Measurements from ENCODE around the gene HBG2.
"Not testable (repeated sequence)": the region's sequence is repeated elsewhere in the genome, so short reads cannot be mapped to it uniquely, and the experiment has no call there.

Gene HBG2

DNA sequence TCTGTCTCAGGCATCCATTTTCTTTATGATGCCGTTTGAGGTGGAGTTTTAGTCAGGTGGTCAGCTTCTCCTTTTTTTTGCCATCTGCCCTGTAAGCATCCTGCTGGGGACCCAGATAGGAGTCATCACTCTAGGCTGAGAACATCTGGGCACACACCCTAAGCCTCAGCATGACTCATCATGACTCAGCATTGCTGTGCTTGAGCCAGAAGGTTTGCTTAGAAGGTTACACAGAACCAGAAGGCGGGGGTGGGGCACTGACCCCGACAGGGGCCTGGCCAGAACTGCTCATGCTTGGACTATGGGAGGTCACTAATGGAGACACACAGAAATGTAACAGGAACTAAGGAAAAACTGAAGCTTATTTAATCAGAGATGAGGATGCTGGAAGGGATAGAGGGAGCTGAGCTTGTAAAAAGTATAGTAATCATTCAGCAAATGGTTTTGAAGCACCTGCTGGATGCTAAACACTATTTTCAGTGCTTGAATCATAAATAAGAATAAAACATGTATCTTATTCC lies 26.1 kb upstream of the HBG2 start:
- DNase-seq: peak; percentile 52 to 90

DNA sequence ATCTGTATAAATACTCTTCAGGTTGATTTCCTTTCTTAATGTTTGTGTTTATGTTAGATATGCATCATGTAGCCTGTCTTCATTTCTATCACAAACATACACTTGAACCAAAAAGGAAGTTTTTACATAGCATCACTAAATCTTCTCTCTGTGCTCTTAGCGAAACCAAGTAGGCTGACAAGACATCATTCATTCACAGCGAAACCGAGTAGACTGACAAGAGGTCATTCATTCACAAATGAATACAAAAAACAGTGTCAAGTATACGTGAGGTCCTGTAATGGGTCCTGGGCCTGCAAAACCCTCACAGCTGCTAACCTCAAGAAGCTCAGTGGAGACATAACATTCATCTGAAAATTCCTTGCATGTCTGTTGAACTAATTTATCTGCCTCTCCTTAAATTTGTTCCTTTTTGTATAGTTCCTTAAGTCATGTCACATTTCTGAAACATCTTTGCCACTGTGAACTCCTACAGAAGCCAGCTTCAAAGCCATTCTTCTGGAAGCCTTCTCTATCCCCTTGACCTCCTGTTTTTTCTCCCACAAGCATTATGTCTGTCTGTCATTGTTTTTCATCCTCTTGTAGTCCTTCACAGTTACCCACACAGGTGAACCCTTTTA lies 25.0 kb upstream of the HBG2 start:
- DNase-seq: no peak

DNA sequence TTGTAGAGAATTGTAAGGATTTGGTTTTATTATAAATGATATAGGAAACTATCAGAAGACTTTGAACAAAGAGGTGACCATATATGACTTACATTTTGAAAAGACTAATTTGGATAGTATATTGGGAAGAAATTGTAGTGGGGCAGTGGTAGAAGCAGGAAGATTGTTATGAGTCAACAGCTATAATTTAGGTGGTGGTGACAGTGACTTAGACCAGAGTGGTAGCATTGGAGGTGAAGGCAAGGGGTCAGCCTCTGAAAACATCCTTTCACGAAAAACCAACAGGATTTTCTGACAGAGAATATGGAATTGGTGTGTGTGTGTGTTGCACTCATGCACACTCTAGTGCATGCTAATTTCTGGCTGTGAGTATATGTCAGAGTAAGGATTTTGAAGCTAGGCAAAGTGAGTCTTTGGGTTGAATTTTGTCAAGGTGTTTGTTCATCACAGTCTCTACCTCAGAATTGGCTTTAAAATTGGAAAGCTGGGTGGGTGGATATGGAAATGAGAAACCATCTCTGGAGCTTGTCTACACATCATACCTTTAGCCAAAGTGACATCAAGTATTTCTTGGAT lies 23.3 kb upstream of the HBG2 start:
- no peak for DNase-seq

- DNase-seq: no peak
Measured at GRCh38 chr11:5276697-5277096, 22.1 kb upstream of the HBG2 start.

- DNase-seq: no peak
Measured at GRCh38 chr11:5275369-5276110, 21.0 kb upstream of the HBG2 start.

DNA sequence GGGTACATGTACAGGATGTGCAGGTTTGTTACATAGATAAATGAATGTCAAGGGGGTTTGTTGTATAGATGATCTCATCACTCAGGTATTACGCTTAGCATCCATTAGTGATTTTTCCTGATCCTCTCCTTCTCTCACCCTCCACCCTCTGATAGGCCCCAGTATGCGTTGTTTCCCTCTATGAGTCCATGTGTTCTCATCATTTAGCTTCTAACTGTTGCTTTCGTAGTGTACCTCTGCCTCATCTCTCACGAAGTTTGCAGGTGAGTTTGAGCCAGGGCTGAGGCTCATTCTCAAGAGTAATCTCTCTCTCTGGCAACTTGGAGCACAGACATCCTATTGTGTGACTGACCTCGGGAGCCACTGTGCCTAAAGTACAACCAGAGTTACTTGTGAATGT lies 19.8 kb upstream of the HBG2 start:
- DNase-seq: no peak

DNA sequence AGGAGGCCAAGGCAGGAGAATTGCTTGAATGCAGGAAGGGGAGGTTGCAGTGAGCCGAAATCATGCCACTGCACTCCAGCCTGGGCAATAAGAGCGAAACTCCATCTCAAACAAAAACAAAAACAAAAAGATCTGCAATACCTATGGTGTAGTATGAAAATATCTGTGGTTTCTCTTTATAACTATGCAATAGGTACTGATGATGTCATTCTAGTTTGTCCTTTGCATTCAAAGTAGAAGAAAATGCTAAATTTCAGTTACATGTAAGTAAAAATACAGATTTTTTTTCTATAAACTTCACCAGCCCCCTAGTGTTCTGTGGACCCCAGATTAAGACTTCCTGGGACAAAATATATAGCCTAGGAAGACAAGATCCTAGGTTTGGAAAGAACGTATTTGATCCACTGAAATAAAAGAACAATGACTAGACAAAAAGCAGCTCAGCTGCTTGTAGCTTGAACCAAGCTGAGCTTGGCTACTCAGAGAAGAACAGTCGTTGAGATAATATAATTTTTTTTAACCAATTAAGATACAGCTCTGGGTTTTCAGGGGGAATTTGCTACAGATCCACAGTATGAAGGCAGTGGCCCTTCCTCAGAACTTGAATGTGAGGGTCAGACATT lies 17.9 kb upstream of the HBG2 start:
- DNase-seq: no peak

DNA sequence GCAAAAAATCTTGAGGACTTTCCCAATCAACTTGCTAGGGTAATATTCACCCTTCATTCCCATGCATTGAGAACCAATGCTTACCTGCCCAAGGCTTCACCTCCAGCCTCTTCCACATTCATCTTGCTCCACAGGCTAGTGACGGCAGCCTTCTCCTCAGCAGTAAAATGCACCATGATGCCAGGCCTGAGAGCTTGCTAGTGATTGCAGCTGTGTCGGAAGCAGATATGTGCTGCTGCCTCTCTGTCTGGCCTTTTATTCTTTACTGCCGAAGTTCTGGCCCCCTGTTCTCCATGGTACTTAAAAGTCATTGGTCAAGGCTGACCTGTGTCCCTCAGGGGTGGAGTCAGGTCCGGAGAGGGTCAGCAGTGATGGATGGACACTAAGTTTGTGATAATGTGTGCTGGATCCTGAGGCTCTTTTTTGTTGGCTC lies 15.2 kb upstream of the HBG2 start, which contains the start of gene HBE1:
Gene HBE1 (minus strand): TSS at position 231 of the 433 bp plus-strand sequence. CDS start 55 bp downstream, at position 176.
- DNase-seq: no peak

- DNase-seq: no peak
Measured at GRCh38 chr11:5267033-5267563, 12.5 kb upstream of the HBG2 start.

DNA sequence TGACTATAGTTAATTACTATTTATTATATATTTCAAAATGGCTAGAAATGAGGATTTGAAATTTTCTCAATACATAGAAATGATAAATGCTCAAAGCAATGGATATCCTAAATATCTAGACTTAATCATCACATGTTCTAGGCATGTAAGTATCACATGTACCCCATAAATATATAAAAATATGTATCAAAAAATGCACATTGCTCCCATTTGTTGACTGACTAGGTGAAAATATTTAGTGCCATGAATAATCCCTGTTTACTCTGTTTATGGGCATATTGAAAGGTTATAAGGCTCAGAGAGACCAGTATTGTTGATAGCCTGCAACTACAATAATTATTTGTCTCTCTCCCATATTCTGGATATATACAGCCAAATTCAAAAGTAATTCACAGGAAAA lies 12.0 kb upstream of the HBG2 start:
- DNase-seq: no peak

GRCh38 chr11:5265832-5266231 lies 11.3 kb upstream of the HBG2 start:
- DNase-seq: no peak

- no peak for DNase-seq
Measured at GRCh38 chr11:5258543-5259262, 4.1 kb upstream of the HBG2 start.

GRCh38 chr11:5257296-5257695 lies 2.7 kb upstream of the HBG2 start:
- DNase-seq: no peak

GRCh38 chr11:5254023-5254422 lies 558 bp downstream of the HBG2 start:
- not testable (repeated sequence) for DNase-seq

DNA sequence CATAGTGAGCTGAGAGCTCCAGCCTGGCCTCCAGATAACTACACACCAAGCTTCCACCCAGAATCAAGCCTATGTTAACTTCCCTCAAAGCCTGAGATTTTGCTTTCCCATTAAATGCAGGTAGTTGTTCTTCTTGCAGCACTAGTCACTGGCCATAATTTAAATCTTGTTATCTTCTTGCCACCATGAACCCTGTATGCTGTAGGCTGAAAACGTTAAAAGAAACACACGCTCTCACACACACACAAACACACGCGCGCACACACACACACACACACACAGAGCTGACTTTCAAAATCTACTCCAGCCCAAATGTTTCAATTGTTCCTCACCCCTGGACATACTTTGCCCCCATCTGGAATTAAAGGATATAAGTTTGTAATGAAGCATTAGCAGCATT lies 1.1 kb downstream of the HBG2 start:
- DNase-seq: not testable (repeated sequence)

DNA sequence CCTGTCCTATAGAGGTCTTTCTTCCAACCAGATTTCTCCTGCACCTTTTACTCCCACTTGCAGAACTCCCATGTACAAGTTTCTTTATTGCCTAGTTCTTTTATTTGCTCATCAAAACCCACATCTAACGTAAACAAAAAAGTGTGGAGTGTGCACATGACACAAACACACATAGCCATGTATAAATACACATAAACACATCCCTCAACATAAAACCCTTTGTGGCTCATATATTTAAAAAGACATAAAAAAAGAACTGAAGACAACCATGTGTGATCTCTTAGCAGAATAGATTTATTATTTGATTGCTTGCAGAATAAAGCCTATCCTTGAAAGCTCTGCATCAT lies 1.7 kb downstream of the HBG2 start:
- no peak for DNase-seq

GRCh38 chr11:5252192-5252918 lies 2.2 kb downstream of the HBG2 start:
- DNase-seq: no peak

DNA sequence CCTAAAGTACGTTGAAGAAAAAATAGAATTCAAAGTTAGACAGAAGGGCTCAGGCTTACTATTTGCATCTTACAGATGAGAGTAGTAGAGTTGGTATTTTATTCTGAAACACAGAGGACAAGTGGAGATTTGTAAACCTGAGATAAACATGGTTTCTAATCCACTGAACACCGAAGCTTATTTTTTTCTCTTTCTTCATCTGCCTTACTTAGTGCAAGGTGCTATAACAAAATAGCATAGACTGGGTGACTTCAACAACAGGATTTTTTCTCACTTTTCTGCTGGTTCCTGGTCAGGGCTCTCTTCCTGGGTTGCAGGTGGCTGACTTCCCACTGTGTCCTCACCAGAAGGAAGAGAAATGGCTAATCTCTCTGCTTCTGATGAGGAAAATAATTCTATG lies 2.8 kb downstream of the HBG2 start:
- no peak for DNase-seq

GRCh38 chr11:5250543-5251204 lies 3.9 kb downstream of the HBG2 start:
- DNase-seq: no peak

DNA sequence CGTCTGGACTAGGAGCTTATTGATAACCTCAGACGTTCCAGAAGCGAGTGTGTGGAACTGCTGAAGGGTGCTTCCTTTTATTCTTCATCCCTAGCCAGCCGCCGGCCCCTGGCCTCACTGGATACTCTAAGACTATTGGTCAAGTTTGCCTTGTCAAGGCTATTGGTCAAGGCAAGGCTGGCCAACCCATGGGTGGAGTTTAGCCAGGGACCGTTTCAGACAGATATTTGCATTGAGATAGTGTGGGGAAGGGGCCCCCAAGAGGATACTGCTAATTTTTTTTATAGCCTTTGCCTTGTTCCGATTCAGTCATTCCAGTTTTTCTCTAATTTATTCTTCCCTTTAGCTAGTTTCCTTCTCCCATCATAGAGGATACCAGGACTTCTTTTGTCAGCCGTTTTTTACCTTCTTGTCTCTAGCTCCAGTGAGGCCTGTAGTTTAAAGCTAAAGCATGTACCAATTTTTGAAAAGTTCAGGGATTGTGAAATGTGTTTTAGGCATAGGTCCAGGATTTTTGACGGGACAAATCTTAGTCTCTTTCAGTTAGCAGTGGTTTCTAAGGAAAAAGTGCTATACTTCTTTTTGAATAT lies 4.7 kb downstream of the HBG2 start, which contains the start of gene HBG1:
Gene HBG1 (minus strand): TSS at position 51 of the 590 bp plus-strand sequence. CDS start 53 bp downstream, outside the sequence.
- not testable (repeated sequence) for DNase-seq

DNA sequence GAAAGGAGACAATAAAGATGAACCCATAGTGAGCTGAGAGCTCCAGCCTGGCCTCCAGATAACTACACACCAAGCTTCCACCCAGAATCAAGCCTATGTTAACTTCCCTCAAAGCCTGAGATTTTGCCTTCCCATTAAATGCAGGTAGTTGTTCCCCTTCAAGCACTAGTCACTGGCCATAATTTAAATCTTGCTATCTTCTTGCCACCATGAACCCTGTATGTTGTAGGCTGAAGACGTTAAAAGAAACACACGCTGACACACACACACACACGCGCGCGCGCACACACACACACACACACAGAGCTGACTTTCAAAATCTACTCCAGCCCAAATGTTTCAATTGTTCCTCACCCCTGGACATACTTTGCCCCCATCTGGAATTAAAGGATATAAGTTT lies 6.1 kb downstream of the HBG2 start:
- DNase-seq: not testable (repeated sequence)

Data from NCI-H524 (cell line).